K562 (cell line): ENCODE measurements around the gene IL23A. TPM values are rescaled to one million over a fixed set of nuclear protein-coding genes. Genes with fewer than 3 reads are reported as not detected.

Experiments
- ATAC-seq: fragments of 200-7000 bp; cut with Tn5 transposase; 3 replicates; pipeline ENCODE4 v1.9.1; 2020; ENCODE audit warnings: moderate library complexity
- BruUV-seq: library from RNA; stranded (reverse); fragments of 400-500 nt; replicated peaks from 2 replicates; lab custom pipeline; 2021; lab: Mats Ljungman, UMichigan
- CTCF ChIA-PET: fragments of 300-600 bp; formaldehyde crosslinking; extraction: SDS; loops from one replicate; lab custom pipeline; 2021; ENCODE audit warnings: low intra/inter-chr PET ratio; lab: Yijun Ruan, JAX
- POLR2A ChIA-PET: fragments of 300-600, 350-650 bp; sonication (Branson Sonifier 250); formaldehyde crosslinking; extraction: SDS; loops from one replicate; lab custom pipeline; 2021; ENCODE audit warnings: antibody characterized with exemption, inconsistent platforms; lab: Yijun Ruan, JAX
- DNase-seq, 4 experiments: peaks; one replicate each; pipeline versions ENCODE4 v3.0.0 to v3.0.0-alpha.2; 2011 to 2018; ENCODE audit warnings: low spot score in 3 of 4, mixed read lengths in 3 of 4; ENCODE audit errors: extremely low read depth in 1 of 4
- FAIRE-seq: peaks from 2 replicates; lab custom pipeline; 2011; peaks lifted over from hg19 to GRCh38; lab: Jason Lieb, UNC
- H2AFZ ChIP-seq: 2 replicates; pipeline ENCODE4 v1.6.0; 2011; ENCODE audit warnings: low read depth, low read length, control low read depth, inconsistent platforms
- H3K27ac ChIP-seq: fragments of 200-600 bp; 3 replicates; pipeline ENCODE4 v1.8.0; 2011; ENCODE audit warnings: low read depth, mild to moderate bottlenecking, control low read depth, inconsistent platforms, low read length, moderate library complexity, mixed read lengths; ENCODE audit errors: extremely low read depth
- H3K27me3 ChIP-seq, 2 experiments: fragments of 300-600 bp in 1 of 2; 2 replicates in 1 of 2; 3 replicates in 1 of 2; pipeline versions ENCODE4 v1.6.0 to v1.8.0; 2011; ENCODE audit warnings: inconsistent platforms in 2 of 2, low read length in 2 of 2, mild to moderate bottlenecking in 1 of 2, mixed read lengths in 1 of 2, moderate library complexity in 1 of 2; ENCODE audit not compliant: control insufficient read depth in 2 of 2, insufficient read depth in 2 of 2
- H3K36me3 ChIP-seq: fragments of 300-600 bp; 3 replicates; pipeline ENCODE4 v1.8.0; 2011; ENCODE audit warnings: mild to moderate bottlenecking, low read length, inconsistent platforms; ENCODE audit not compliant: control insufficient read depth, insufficient read depth
- H3K4me1 ChIP-seq, 2 experiments: fragments of 200-600 bp in 1 of 2; replicated peaks in 1 of 2; 2 replicates in 1 of 2; 3 replicates in 1 of 2; pipeline versions ENCODE4 v1.5.1 to v1.8.0; 2011; ENCODE audit warnings: inconsistent platforms in 2 of 2, low read length in 2 of 2, mild to moderate bottlenecking in 1 of 2, mixed read lengths in 1 of 2, moderate library complexity in 1 of 2; ENCODE audit not compliant: control insufficient read depth in 2 of 2, insufficient read depth in 2 of 2
- H3K4me2 ChIP-seq: 2 replicates; pipeline ENCODE4 v1.6.1; 2011; ENCODE audit warnings: low read length, control low read depth, inconsistent platforms, mixed read lengths; ENCODE audit not compliant: insufficient read depth
- H3K4me3 ChIP-seq: fragments of 200-600 bp; sonication (generic), shearing (Covaris generic); 2 replicates; pipeline ENCODE4 v1.5.1; 2016; ENCODE audit warnings: control low read depth, inconsistent platforms
- H3K79me2 ChIP-seq: fragments of 200-600 bp; 3 replicates; pipeline ENCODE4 v1.8.0; 2011; ENCODE audit warnings: low read length, inconsistent platforms; ENCODE audit not compliant: control insufficient read depth, insufficient read depth
- H3K9ac ChIP-seq, 2 experiments: 2 replicates each; pipeline versions ENCODE4 v1.6.0 to v1.6.1; 2011; ENCODE audit warnings: low read depth in 2 of 2, low read length in 2 of 2, control low read depth in 1 of 2, inconsistent platforms in 1 of 2, mild to moderate bottlenecking in 1 of 2, mixed read lengths in 1 of 2; ENCODE audit not compliant: insufficient read depth in 1 of 2
- H3K9me1 ChIP-seq: one replicate; pipeline ENCODE4 v1.6.0; 2011; ENCODE audit warnings: inconsistent platforms, mild to moderate bottlenecking, low read length, moderate library complexity; ENCODE audit not compliant: control insufficient read depth, insufficient read depth
- H3K9me3 ChIP-seq: replicated peaks from 2 replicates; pipeline ENCODE4 v1.5.1; 2011; ENCODE audit warnings: low read depth, low read length, inconsistent platforms; ENCODE audit not compliant: control insufficient read depth, insufficient read depth
- H4K20me1 ChIP-seq: replicated peaks from 2 replicates; pipeline ENCODE4 v1.6.1; 2011; ENCODE audit warnings: low read length, inconsistent platforms, mixed read lengths; ENCODE audit not compliant: control insufficient read depth, insufficient read depth
- CBFB ChIP-seq: sonication (generic); formaldehyde crosslinking; IDR thresholded peaks from 2 replicates; pipeline ENCODE4 v1.4.0; 2020; ENCODE audit warnings: mild to moderate bottlenecking, missing genetic modification reagents
- CCNT2 ChIP-seq: IDR thresholded peaks from 2 replicates; pipeline ENCODE4 v1.6.1; 2011; ENCODE audit warnings: borderline replicate concordance, low read depth, mild to moderate bottlenecking, moderate library complexity, mixed read lengths, low read length; ENCODE audit not compliant: insufficient read length; ENCODE audit errors: extremely low read depth
- ETV1 ChIP-seq: fragments of 450-650 bp; conservative IDR thresholded peaks from 2 replicates; pipeline ENCODE4 v1.6.1; 2016; ENCODE audit warnings: missing genetic modification characterization, control low read depth, low read depth, missing compliant biosample characterization
- ETV5 ChIP-seq: sonication (generic); formaldehyde crosslinking; IDR thresholded peaks from 2 replicates; pipeline ENCODE4 v1.4.0; 2020; ENCODE audit warnings: low read depth, mild to moderate bottlenecking, missing genetic modification reagents
- FUS ChIP-seq: fragments of 200-400 bp; formaldehyde crosslinking; optimal IDR thresholded peaks from 2 replicates; pipeline ENCODE3; 2017; ENCODE audit warnings: low read depth, low read length
- GATA2 ChIP-seq: sonication (generic); formaldehyde crosslinking; IDR thresholded peaks from 2 replicates; pipeline ENCODE4 v1.4.0; 2020; ENCODE audit warnings: mild to moderate bottlenecking, missing genetic modification reagents
- HMG20A ChIP-seq: fragments of 450-650 bp; formaldehyde crosslinking; conservative IDR thresholded peaks from 2 replicates; pipeline ENCODE4 v1.4.0; 2020; ENCODE audit warnings: mild to moderate bottlenecking, mixed read lengths
- HOXB6 ChIP-seq: fragments of 250-450 bp; sonication (Bioruptor Pico); IDR thresholded peaks from 2 replicates; pipeline ENCODE4 v1.5.1; 2022; ENCODE audit warnings: mild to moderate bottlenecking, borderline replicate concordance
- MTA3 ChIP-seq: fragments of 450-650 bp; formaldehyde crosslinking; IDR thresholded peaks from 2 replicates; pipeline ENCODE4 v1.6.1; 2017; ENCODE audit warnings: mild to moderate bottlenecking, borderline replicate concordance
- MYC ChIP-seq, 2 experiments: fragments of 250-450 bp in 1 of 2; sonication (Bioruptor Pico) in 1 of 2; IDR thresholded peaks; 2 replicates each; pipeline versions ENCODE4 v1.5.1 to v1.6.1; 2012 to 2021; ENCODE audit warnings: low read depth in 2 of 2, borderline replicate concordance in 1 of 2, improper control_type of control experiment in 1 of 2, low read length in 1 of 2, mild to moderate bottlenecking in 1 of 2, moderate library complexity in 1 of 2
- NBN ChIP-seq: fragments of 450-650 bp; IDR thresholded peaks from 2 replicates; pipeline ENCODE4 v1.6.1; 2016; ENCODE audit warnings: low read depth, mild to moderate bottlenecking
- NFIC ChIP-seq: fragments of 450-650 bp; IDR thresholded peaks from 2 replicates; pipeline ENCODE4 v1.6.1; 2017; ENCODE audit warnings: mild to moderate bottlenecking, inconsistent platforms
- PHF21A ChIP-seq: fragments of 450-650 bp; IDR thresholded peaks from 2 replicates; pipeline ENCODE4 v1.6.1; 2017; ENCODE audit warnings: low read depth, borderline replicate concordance
- POLR2A ChIP-seq: fragments of 450-650 bp; conservative IDR thresholded peaks from 2 replicates; pipeline ENCODE4 v1.6.1; 2016
- RBFOX2 ChIP-seq: fragments of 200-400 bp; formaldehyde crosslinking; IDR thresholded peaks from 2 replicates; pipeline ENCODE4 v1.6.1; 2017; ENCODE audit warnings: low read depth, mild to moderate bottlenecking, low read length, moderate library complexity
- RNF2 ChIP-seq: sonication (generic); IDR thresholded peaks from 2 replicates; pipeline ENCODE4 v1.6.1; 2016
- SPI1 ChIP-seq: IDR thresholded peaks from 2 replicates; pipeline ENCODE4 v1.6.1; 2011; ENCODE audit warnings: low read depth, low read length, control low read depth, borderline replicate concordance
- SREBF2 ChIP-seq: sonication (generic); formaldehyde crosslinking; IDR thresholded peaks from 2 replicates; pipeline ENCODE4 v1.4.0; 2020; ENCODE audit warnings: mild to moderate bottlenecking, missing genetic modification reagents
- TCF3 ChIP-seq: sonication (generic); formaldehyde crosslinking; IDR thresholded peaks from 2 replicates; pipeline ENCODE4 v1.4.0; 2020; ENCODE audit warnings: mild to moderate bottlenecking, missing genetic modification reagents
- TFAP4 ChIP-seq: sonication (generic); formaldehyde crosslinking; IDR thresholded peaks from 2 replicates; pipeline ENCODE4 v1.8.0; 2022; ENCODE audit warnings: missing genetic modification reagents, mild to moderate bottlenecking, moderate library complexity, borderline replicate concordance
- ZFX ChIP-seq: sonication (generic); formaldehyde crosslinking; IDR thresholded peaks from 2 replicates; pipeline ENCODE4 v1.8.0; 2022; ENCODE audit warnings: mild to moderate bottlenecking, missing genetic modification reagents, moderate library complexity
- ZNF511 ChIP-seq: sonication (generic); formaldehyde crosslinking; IDR thresholded peaks from 2 replicates; pipeline ENCODE4 v1.8.0; 2022; ENCODE audit warnings: mild to moderate bottlenecking, missing genetic modification reagents
- WGBS: fragments of 100-300 bp; shearing (Covaris generic); methylation state at CpG from one replicate; pipeline ENCODE4 v1.1.6; 2016; ENCODE audit warnings: low coverage, mixed read lengths; ENCODE audit not compliant: insufficient coverage; ENCODE audit errors: missing lambda C conversion rate; 5-methylcytosine and 5-hydroxymethylcytosine counted together
- in situ Hi-C: fragments of 300-500 bp; cut with MboI; formaldehyde crosslinking; loops from 4 replicates; pipeline ENCODE4 v1.15.0; 2018; ENCODE audit warnings: inconsistent platforms, mixed read lengths
- intact Hi-C: fragments of 100-400 bp; cut with micrococcal nuclease; formaldehyde crosslinking; loops from 2 replicates; pipeline ENCODE4 v1.14.2; 2022
- polyA plus RNA-seq, 8 experiments: library from polyadenylated mRNA; depleted of rRNA in 4 of 8; stranded (reverse) in 5 of 8; unstranded in 3 of 8; fragments of >200 nt; fragmentation: Nextera tagmentation in 2 of 8; fragmentation: Illumina TruSeq in 1 of 8; extraction: Ambion mirVana in 2 of 8; extraction: Trizol in 1 of 8; gene quantifications; 2 replicates each; pipeline versions ENCODE4 v1.2.1 to v1.2.3, GENCODE V29; 2011 to 2014; ENCODE audit warnings: inconsistent platforms in 1 of 8, missing spikeins in 1 of 8
- total RNA-seq, 7 experiments: library from RNA; depleted of rRNA in 6 of 7; stranded (reverse); fragments of >200 nt in 6 of 7; fragmentation: Illumina TruSeq in 2 of 7; extraction: Trizol in 2 of 7; gene quantifications; 2 replicates each; pipeline versions ENCODE4 v1.2.1 to v1.2.3, GENCODE V29; 2011 to 2021; ENCODE audit warnings: low replicate concordance in 1 of 7

Gene IL23A
- total and polyA plus RNA-seq, 9 of the 15 experiments (the other 6 are each of a cell fraction or from before 2014, with no cell fraction given), result 4.4 to 37.2 (median 9.6) TPM

- H3K4me1 ChIP-seq, result peaks cover 22 to 42% of the 10 kb centered on the region in 2 experiments
- intact Hi-C loops (loop anchor here (2.0 kb wide), 3 partner anchors 13 to 181 kb away; partner anchors contain the start of genes COQ10A and ZC3H10), in situ Hi-C loops (no loop called here)
- peak; percentile 59 for FAIRE-seq
- peak within 1 kb of the TSS; percentile 87 to 93 for H3K9ac ChIP-seq
- WGBS, result under 1% methylated on average over 55 of the region's 63 CpGs
- H2AFZ ChIP-seq, result peak within 1 kb of the TSS; percentile 85
- no peaks in the 10 kb centered on the region for H3K27me3 ChIP-seq
- H3K4me2 ChIP-seq, result peak within 1 kb of the TSS; percentile 93
- peaks cover 53% of the 10 kb centered on the region for H3K79me2 ChIP-seq
- H3K9me1 ChIP-seq, result no peaks in the 10 kb centered on the region
- POLR2A ChIA-PET, result interaction anchor here (0.6 to 3.2 kb wide), 15 partner anchors 8 to 256 kb away, joined by 3 to 18 read pairs (median 3); partner anchors contain the start of gene RNF41
- peak; percentile 94 for ATAC-seq
- BruUV-seq, result no TSS peak
- H3K36me3 ChIP-seq, result peaks cover 50% of the 10 kb centered on the region
- H3K27ac ChIP-seq, result peak within 1 kb of the TSS; percentile 98
- H3K4me3 ChIP-seq, result peak within 1 kb of the TSS; percentile 64
- no peaks in the 10 kb centered on the region for H3K9me3 ChIP-seq
- H4K20me1 ChIP-seq, result no peaks in the 10 kb centered on the region; the same call in 1 of the 2 replicates
- CTCF ChIA-PET, result interaction anchor here (1.5 kb wide), 1 partner anchor 76 kb away, joined by 4 read pairs; the partner anchor contains the start of gene NABP2
- DNase-seq, result peak; percentile 96 to 99 (median 97)
- TF ChIP-seq NFIC (peak; percentile 100), MTA3 (0 out of 2 replicates have a peak, but pooled peaks have one; percentile 35), RBFOX2 (peak; percentile 98), CBFB (peak; percentile 89; the same call in 1 of the 2 replicates), ZNF511 (CRISPR knock-in tag) (peak; percentile 63; the same call in 1 of the 2 replicates), ETV5 (peak; percentile 75), SPI1 (0 out of 2 replicates have a peak, but pooled peaks have one; percentile 24), NBN (peak; percentile 38; the same call in 1 of the 2 replicates), CCNT2 (peak; percentile 57), ETV1 (tag) (no peak), RNF2 (peak; percentile 33; the same call in 1 of the 2 replicates), HOXB6 (CRISPR knock-in tag) (no peak), TCF3 (peak; percentile 18), SREBF2 (CRISPR knock-in tag) (no peak), GATA2 (CRISPR knock-in tag) (no peak), MYC (IDR thresholded peaks at IDR 0.05; ENCODE audit: low read depth, low read length) (peak; percentile 93), MYC (CRISPR knock-in tag; IDR thresholded peaks at IDR 0.05; ENCODE audit: borderline replicate concordance, low read depth) (peak; percentile 94), POLR2A (peak; percentile 95), PHF21A (no peak), HMG20A (CRISPR knock-in tag) (no peak), TFAP4 (CRISPR knock-in tag) (peak; percentile 72), FUS (no peak), ZFX (peak; percentile 82)
These were observed 38.6 kb upstream of the IL23A start, which contains the start of gene CS for GRCh38 chr12:56299853-56300643. TSS of gene CS (minus strand) at chr12:56300330. CDS start at chr12:56300201, 129 bp downstream.
